H1 (cell line): ENCODE results near the gene NEURL4. TPM values are rescaled to one million over a fixed set of nuclear protein-coding genes. Genes with fewer than 3 reads are reported as not detected.

Source experiments
- CTCF ChIA-PET: fragments of 300-600 bp; sonication (Branson Sonifier 250); formaldehyde crosslinking; loops from one replicate; lab custom pipeline; 2021; ENCODE audit not compliant: partially characterized antibody; lab: Charles Lee
- POLR2A ChIA-PET: fragments of 300-600 bp; sonication (Branson Sonifier 250); formaldehyde crosslinking; loops from one replicate; lab custom pipeline; 2021; ENCODE audit warnings: inconsistent platforms; ENCODE audit not compliant: partially characterized antibody; lab: Charles Lee
- DNase-seq, 2 experiments: peaks; one replicate each; pipeline versions ENCODE4 v3.0.0 to v3.0.0-alpha.2; 2010 to 2022; ENCODE audit warnings: low spot score in 2 of 2, low read depth in 1 of 2, mixed read lengths in 1 of 2
- FAIRE-seq: peaks from 2 replicates; lab custom pipeline; 2011; peaks lifted over from hg19 to GRCh38; lab: Jason Lieb, UNC
- H2AFZ ChIP-seq: 2 replicates; pipeline ENCODE4 v1.8.1; 2012; ENCODE audit warnings: low read length, inconsistent platforms
- H2AK5ac ChIP-seq: 2 replicates; pipeline ENCODE4 v1.6.1; 2013; ENCODE audit warnings: low read depth, low read length
- H2BK120ac ChIP-seq: replicated peaks from 2 replicates; pipeline ENCODE3; 2013; ENCODE audit warnings: low read depth, low read length, inconsistent platforms
- H2BK12ac ChIP-seq: 2 replicates; pipeline ENCODE4 v1.6.1; 2013; ENCODE audit warnings: low read depth, low read length
- H2BK15ac ChIP-seq: 2 replicates; pipeline ENCODE4 v1.6.1; 2013; ENCODE audit warnings: low read length
- H2BK20ac ChIP-seq: 2 replicates; pipeline ENCODE4 v1.6.1; 2013; ENCODE audit warnings: low read length
- H2BK5ac ChIP-seq: 2 replicates; pipeline ENCODE4 v1.6.1; 2013; ENCODE audit warnings: low read depth, low read length
- H3K14ac ChIP-seq: 2 replicates; pipeline ENCODE4 v1.6.1; 2013; ENCODE audit warnings: inconsistent platforms; ENCODE audit not compliant: insufficient read length
- H3K18ac ChIP-seq: 2 replicates; pipeline ENCODE4 v1.6.1; 2013; ENCODE audit warnings: low read length; ENCODE audit errors: extremely low read depth
- H3K23ac ChIP-seq: 2 replicates; pipeline ENCODE4 v1.6.1; 2013; ENCODE audit warnings: inconsistent platforms; ENCODE audit not compliant: insufficient read length
- H3K23me2 ChIP-seq: 2 replicates; pipeline ENCODE4 v1.6.1; 2013; ENCODE audit warnings: low read depth, low read length
- H3K27ac ChIP-seq: 2 replicates; pipeline ENCODE4 v1.6.1; 2011; ENCODE audit warnings: low read depth, low read length, inconsistent platforms
- H3K27me3 ChIP-seq, 4 experiments: replicated peaks in 1 of 4; 1 replicate in 1 of 4; 2 replicates in 3 of 4; pipeline versions ENCODE4 v1.6.1 to v1.8.1; 2011 to 2013; ENCODE audit warnings: low read length in 3 of 4, mild to moderate bottlenecking in 3 of 4, inconsistent platforms in 2 of 4, mixed read lengths in 2 of 4, moderate library complexity in 1 of 4; ENCODE audit not compliant: control insufficient read depth in 3 of 4, insufficient read depth in 3 of 4; ENCODE audit errors: extremely low read depth in 1 of 4
- H3K36me3 ChIP-seq, 4 experiments: 2 replicates each; pipeline versions ENCODE4 v1.6.1 to v1.8.1; 2011 to 2013; ENCODE audit warnings: mild to moderate bottlenecking in 4 of 4, low read length in 3 of 4, moderate library complexity in 2 of 4, control low read depth in 1 of 4, inconsistent platforms in 1 of 4; ENCODE audit not compliant: insufficient read depth in 4 of 4, control insufficient read depth in 2 of 4
- H3K4ac ChIP-seq: replicated peaks from 2 replicates; pipeline ENCODE3; 2013; ENCODE audit warnings: low read length, low read depth, mixed read lengths, inconsistent platforms; ENCODE audit not compliant: insufficient read length
- H3K4me1 ChIP-seq, 4 experiments: replicated peaks in 1 of 4; 1 replicate in 1 of 4; 2 replicates in 3 of 4; pipeline versions ENCODE4 v1.6.1 to v1.8.1; 2011 to 2013; ENCODE audit warnings: low read length in 3 of 4, inconsistent platforms in 2 of 4, mixed read lengths in 1 of 4; ENCODE audit not compliant: insufficient read depth in 4 of 4, control insufficient read depth in 3 of 4
- H3K4me2 ChIP-seq, 2 experiments: 2 replicates each; pipeline versions ENCODE4 v1.6.1 to v1.8.1; 2011 to 2013; ENCODE audit warnings: low read depth in 2 of 2, low read length in 2 of 2, control low read depth in 1 of 2, inconsistent platforms in 1 of 2, mild to moderate bottlenecking in 1 of 2; ENCODE audit not compliant: insufficient read depth in 1 of 2
- H3K4me3 ChIP-seq, 4 experiments: fragments of 200-600, 300-600 bp in 1 of 4; sonication (generic), shearing (Covaris generic), sonication (Bioruptor Twin) in 1 of 4; 2 replicates each; pipeline versions ENCODE4 v1.5.1 to v1.8.1; 2011 to 2016; ENCODE audit warnings: low read length in 4 of 4, low read depth in 3 of 4, control low read depth in 2 of 4, inconsistent platforms in 2 of 4, mild to moderate bottlenecking in 2 of 4, mixed read lengths in 1 of 4, moderate library complexity in 1 of 4; ENCODE audit not compliant: insufficient read depth in 2 of 4; ENCODE audit errors: extremely low read depth in 1 of 4
- H3K56ac ChIP-seq: replicated peaks from 2 replicates; pipeline ENCODE3; 2013; ENCODE audit warnings: low read depth, mild to moderate bottlenecking, mixed read lengths, low read length, inconsistent platforms; ENCODE audit not compliant: insufficient read length
- H3K79me1 ChIP-seq: 2 replicates; pipeline ENCODE4 v1.6.1; 2013; ENCODE audit warnings: low read depth, low read length, control low read depth
- H3K79me2 ChIP-seq, 2 experiments: 2 replicates each; pipeline versions ENCODE4 v1.6.1 to v1.8.1; 2012 to 2013; ENCODE audit warnings: low read length in 2 of 2, mild to moderate bottlenecking in 2 of 2, inconsistent platforms in 1 of 2; ENCODE audit not compliant: insufficient read depth in 2 of 2, control insufficient read depth in 1 of 2
- H3K9ac ChIP-seq, 4 experiments: replicated peaks in 1 of 4; 1 replicate in 1 of 4; 2 replicates in 3 of 4; pipeline versions ENCODE4 v1.6.1 to v1.8.1; 2011 to 2013; ENCODE audit warnings: low read depth in 3 of 4, low read length in 3 of 4, control low read depth in 2 of 4, mild to moderate bottlenecking in 2 of 4, moderate library complexity in 2 of 4, inconsistent platforms in 1 of 4; ENCODE audit errors: extremely low read depth in 1 of 4
- H3K9me3 ChIP-seq, 2 experiments: 2 replicates each; pipeline versions ENCODE4 v1.6.1 to v1.8.1; 2012 to 2013; ENCODE audit warnings: mild to moderate bottlenecking in 2 of 2, moderate library complexity in 2 of 2, control low read depth in 1 of 2, inconsistent platforms in 1 of 2, low read depth in 1 of 2, low read length in 1 of 2, mixed read lengths in 1 of 2; ENCODE audit not compliant: insufficient read depth in 2 of 2
- H4K20me1 ChIP-seq, 2 experiments: replicated peaks in 1 of 2; 2 replicates each; pipeline versions ENCODE3 to v1.8.1; 2011 to 2013; ENCODE audit warnings: inconsistent platforms in 2 of 2, low read length in 2 of 2, mild to moderate bottlenecking in 1 of 2; ENCODE audit not compliant: insufficient read depth in 2 of 2, control insufficient read depth in 1 of 2
- H4K5ac ChIP-seq: 2 replicates; pipeline ENCODE4 v1.6.1; 2013; ENCODE audit warnings: low read length, low read depth, mixed read lengths, inconsistent platforms; ENCODE audit not compliant: insufficient read length
- H4K8ac ChIP-seq: 2 replicates; pipeline ENCODE4 v1.8.0; 2013; ENCODE audit warnings: mild to moderate bottlenecking, moderate library complexity, low read length, inconsistent platforms; ENCODE audit not compliant: insufficient read depth; ENCODE audit errors: extremely low read depth
- H4K91ac ChIP-seq: replicated peaks from 2 replicates; pipeline ENCODE3; 2013; ENCODE audit warnings: low read length, mixed read lengths, inconsistent platforms; ENCODE audit not compliant: insufficient read length
- BRCA1 ChIP-seq: IDR thresholded peaks from 2 replicates; pipeline ENCODE4 v1.6.1; 2012; ENCODE audit warnings: low read depth, low read length, improper control_type of control experiment
- CHD1 ChIP-seq: IDR thresholded peaks from 2 replicates; pipeline ENCODE4 v1.6.1; 2012; ENCODE audit warnings: low read depth, low read length, improper control_type of control experiment
- CREB1 ChIP-seq: IDR thresholded peaks from 2 replicates; pipeline ENCODE4 v1.6.1; 2012; ENCODE audit warnings: inconsistent platforms
- JUND ChIP-seq: IDR thresholded peaks from 2 replicates; pipeline ENCODE4 v1.6.1; 2011; ENCODE audit warnings: mild to moderate bottlenecking, improper control_type of control experiment, low read length
- KDM5A ChIP-seq: fragments of 200-600 bp; IDR thresholded peaks from 2 replicates; pipeline ENCODE4 v1.7.1; 2012; ENCODE audit warnings: mild to moderate bottlenecking, low read length, inconsistent platforms, mixed read lengths
- RAD21 ChIP-seq, 2 experiments: IDR thresholded peaks in 1 of 2; conservative IDR thresholded peaks in 1 of 2; 2 replicates each; pipeline ENCODE4 v1.6.1; 2011; ENCODE audit warnings: low read depth in 2 of 2, low read length in 2 of 2, improper control_type of control experiment in 1 of 2, inconsistent platforms in 1 of 2, mild to moderate bottlenecking in 1 of 2, moderate library complexity in 1 of 2
- RFX5 ChIP-seq: IDR thresholded peaks from 2 replicates; pipeline ENCODE4 v1.6.1; 2011; ENCODE audit warnings: low read depth, low read length, improper control_type of control experiment, borderline replicate concordance
- RXRA ChIP-seq: IDR thresholded peaks from 2 replicates; pipeline ENCODE4 v1.6.1; 2011; ENCODE audit warnings: low read depth, mild to moderate bottlenecking, low read length, moderate library complexity; ENCODE audit not compliant: insufficient read depth
- SIRT6 ChIP-seq: IDR thresholded peaks from one replicate; pipeline ENCODE4 v1.7.1; 2012; ENCODE audit warnings: low read length, inconsistent platforms
- SP1 ChIP-seq: IDR thresholded peaks from 2 replicates; pipeline ENCODE4 v1.6.1; 2011; ENCODE audit warnings: low read depth, low read length
- TEAD4 ChIP-seq: IDR thresholded peaks from 2 replicates; pipeline ENCODE4 v1.6.1; 2012; ENCODE audit warnings: low read depth, low read length, inconsistent platforms, mixed read lengths
- WGBS, 2 experiments: shearing (Covaris generic) in 1 of 2; methylation state at CpG; one replicate each; pipeline versions ENCODE4 v1.1.6 to v1.1.7; 2013 to 2015; ENCODE audit warnings: low lambda C conversion rate in 2 of 2, mixed read lengths in 2 of 2, inconsistent platforms in 1 of 2, low coverage in 1 of 2, missing lambda C conversion rate in 1 of 2; ENCODE audit not compliant: insufficient replicate concordance in 2 of 2, insufficient coverage in 1 of 2, insufficient read length in 1 of 2; ENCODE audit errors: extremely low coverage in 1 of 2, missing lambda C conversion rate in 1 of 2; 5-methylcytosine and 5-hydroxymethylcytosine counted together
- polyA plus RNA-seq, 7 experiments: library from polyadenylated mRNA; depleted of rRNA in 3 of 7; stranded (reverse) in 5 of 7; unstranded in 2 of 7; fragments of >200 nt in 5 of 7; fragments of 200-250 nt in 2 of 7; gene quantifications; 1 replicate in 5 of 7; 2 replicates in 1 of 7; 4 replicates in 1 of 7; pipeline versions ENCODE4 v1.2.1 to v1.2.3, GENCODE V29; 2011 to 2013; ENCODE audit warnings: missing spikeins in 2 of 7, mixed read lengths in 2 of 7
- total RNA-seq: library from RNA; stranded (reverse); fragmentation: NEBNext Ultra II Directional; extraction: Animal tissue kit (Norgen Biotek cat#: 25700); gene quantifications from 2 replicates; pipeline ENCODE4 v1.2.1, GENCODE V29; 2021
- TF ChIP-seq, protein P1 (sequence below): IDR thresholded peaks from 2 replicates; pipeline ENCODE4 v1.6.1; 2011; ENCODE audit warnings: low read length, improper control_type of control experiment

Gene NEURL4
- total and polyA plus RNA-seq, 2 of the 8 experiments (the other 6 are each of a cell fraction or from before 2014, with no cell fraction given): 29.6 to 46.8 TPM

GRCh38 chr17:7347630-7348477, 18.7 kb upstream of the NEURL4 start:
- no peak overlapping the region for H3K4me2 ChIP-seq
- no peak for FAIRE-seq
- 94% methylated on average over 11 of the region's 19 CpGs; no CpG with 5 or more reads in 1 of the 2 experiments for WGBS, 2 experiments
- TF ChIP-seq RFX5: no peak
- no peak for TF ChIP-seq CHD1
- no peak for TF ChIP-seq KDM5A
- TF ChIP-seq SP1: no peak
- no peak for TF ChIP-seq RXRA
- TF ChIP-seq SIRT6: no peak
- no peak for TF ChIP-seq CREB1
- TF ChIP-seq TEAD4: no peak
- TF ChIP-seq BRCA1: no peak
- TF ChIP-seq JUND: no peak
- TF ChIP-seq, protein P1, sequence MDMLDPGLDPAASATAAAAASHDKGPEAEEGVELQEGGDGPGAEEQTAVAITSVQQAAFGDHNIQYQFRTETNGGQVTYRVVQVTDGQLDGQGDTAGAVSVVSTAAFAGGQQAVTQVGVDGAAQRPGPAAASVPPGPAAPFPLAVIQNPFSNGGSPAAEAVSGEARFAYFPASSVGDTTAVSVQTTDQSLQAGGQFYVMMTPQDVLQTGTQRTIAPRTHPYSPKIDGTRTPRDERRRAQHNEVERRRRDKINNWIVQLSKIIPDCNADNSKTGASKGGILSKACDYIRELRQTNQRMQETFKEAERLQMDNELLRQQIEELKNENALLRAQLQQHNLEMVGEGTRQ: no peak
- TF ChIP-seq RAD21 (IDR thresholded peaks at IDR 0.05 in 1 of 2, conservative IDR thresholded peaks at IDR 0.05 in 1 of 2; ENCODE audit: low read depth in 2 of 2, low read length in 2 of 2): no peak

More at GRCh38 chr17:7347630-7348477, 18.7 kb upstream of the NEURL4 start:
- H3K79me2 ChIP-seq: no peaks in the 10 kb centered on the region
- H3K36me3 ChIP-seq: no peaks in the 10 kb centered on the region
- H2BK12ac ChIP-seq: no peak overlapping the region
- no peak overlapping the region for H3K56ac ChIP-seq
- DNase-seq: no peak
- no peak overlapping the region for H2BK120ac ChIP-seq
- H3K9ac ChIP-seq: no peak overlapping the region
- peaks cover 0 to 2% of the 10 kb centered on the region in 2 experiments for H4K20me1 ChIP-seq
- POLR2A ChIA-PET: interaction anchor here (0.6 to 8.2 kb wide), 16 partner anchors 11 to 212 kb away, joined by 3 to 91 read pairs (median 3); partner anchors contain the start of genes ACAP1, CLDN7, FGF11 and GPS2
- no peak overlapping the region for H3K27ac ChIP-seq
- H3K27me3 ChIP-seq: no peaks in the 10 kb centered on the region
- H2AK5ac ChIP-seq: no peak overlapping the region
- CTCF ChIA-PET: interaction anchor here (0.8 to 14.1 kb wide), 12 partner anchors 13 to 167 kb away, joined by 3 to 167 read pairs (median 8); partner anchors contain the start of genes ACAP1, NEURL4 and SLC2A4
- no peak overlapping the region for H2AFZ ChIP-seq
- no peaks in the 10 kb centered on the region for H3K9me3 ChIP-seq
- peaks cover 15% of the 10 kb centered on the region; the same call in 1 of the 2 replicates for H3K23me2 ChIP-seq
- no peak overlapping the region for H4K8ac ChIP-seq
- no peak overlapping the region for H3K23ac ChIP-seq
- H3K4ac ChIP-seq: no peak overlapping the region
- H3K4me1 ChIP-seq: peaks cover 0 to 17% (median 10%) of the 10 kb centered on the region in 4 experiments; a peak in 6 of 7 replicates
- H3K79me1 ChIP-seq: no peaks in the 10 kb centered on the region
- no peak overlapping the region for H4K91ac ChIP-seq
- no peak overlapping the region for H4K5ac ChIP-seq
- H2BK15ac ChIP-seq: no peak overlapping the region
- H2BK5ac ChIP-seq: no peak overlapping the region
- no peak overlapping the region for H2BK20ac ChIP-seq
- no peak overlapping the region for H3K14ac ChIP-seq
- H3K4me3 ChIP-seq: no peak overlapping the region
- H3K18ac ChIP-seq: no peak overlapping the region
